ENCODE measurements around the gene SHC2.
"Not testable (repeated sequence)": the region's sequence is repeated elsewhere in the genome, so short reads cannot be mapped to it uniquely, and the experiment has no call there.

The SHC2 gene

DNA sequence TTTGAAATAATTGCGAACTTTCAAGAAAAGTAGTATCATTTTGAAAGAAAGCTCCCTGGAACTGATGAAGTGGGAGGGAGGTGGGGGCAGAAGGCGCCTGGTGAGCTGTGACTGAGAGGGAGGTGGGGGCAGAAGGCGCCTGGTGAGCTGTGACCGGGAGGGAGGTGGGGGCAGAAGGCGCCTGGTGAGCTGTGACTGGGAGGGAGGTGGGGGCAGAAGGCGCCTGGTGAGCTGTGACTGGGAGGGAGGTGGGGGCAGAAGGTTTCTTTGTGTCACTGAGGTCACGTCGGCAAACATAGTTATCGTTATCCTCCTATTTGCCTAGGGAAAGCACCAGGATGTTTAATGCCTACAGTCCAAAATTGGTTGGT, 76.0 kb downstream of the SHC2 start:
- H3K4me1 ChIP-seq (ENCODE audit: insufficient read depth, low read length, poor library complexity, severe bottlenecking), result peaks cover 5% of the 10 kb centered on the region
- H4K20me1 ChIP-seq (ENCODE audit: insufficient read depth, low read length, poor library complexity, severe bottlenecking), result no peaks in the 10 kb centered on the region
- H3F3A ChIP-seq (ENCODE audit: low read depth), result no peaks in the 10 kb centered on the region
- H3K79me2 ChIP-seq (ENCODE audit: insufficient read depth, low read length), result no peaks in the 10 kb centered on the region
- no peak overlapping the region for H3K4me2 ChIP-seq (ENCODE audit: low read depth, low read length, poor library complexity, severe bottlenecking)
- peaks cover 4% of the 10 kb centered on the region; the same call in 1 of the 2 replicates for H3K9me3 ChIP-seq (ENCODE audit: insufficient read depth, low read depth, low read length)
- H3K9me2 ChIP-seq (replicated peaks; ENCODE audit: low read depth, low read length), result no peaks in the 10 kb centered on the region
- H2AFZ ChIP-seq (ENCODE audit: low read length), result no peak overlapping the region
- no peak overlapping the region for H3K4me3 ChIP-seq (ENCODE audit: low read length, poor library complexity, severe bottlenecking)
- no peak overlapping the region for H3K9ac ChIP-seq (ENCODE audit: low read depth, low read length, poor library complexity, severe bottlenecking)
- H3K36me3 ChIP-seq (ENCODE audit: insufficient read depth, low read length), result no peaks in the 10 kb centered on the region
- TF ChIP-seq EZH2phosphoT487 (IDR thresholded peaks at IDR 0.05; ENCODE audit: borderline replicate concordance) (no peak), CTCF (conservative IDR thresholded peaks at IDR 0.05; ENCODE audit: low read length) (no peak)
- no peaks in the 10 kb centered on the region for H3K27me3 ChIP-seq (ENCODE audit: insufficient read depth, low read length, poor library complexity, severe bottlenecking)

- Histone ChIP-seq H3K4me3 (ENCODE audit: low read length, poor library complexity, severe bottlenecking) (no peak overlapping the region), H3K4me1 (ENCODE audit: insufficient read depth, low read length, poor library complexity, severe bottlenecking) (peaks cover 5% of the 10 kb centered on the region), H3K4me2 (ENCODE audit: low read depth, low read length, poor library complexity, severe bottlenecking) (no peak overlapping the region), H3K36me3 (ENCODE audit: insufficient read depth, low read length) (no peaks in the 10 kb centered on the region), H2AFZ (ENCODE audit: low read length) (no peak overlapping the region), H3K9ac (ENCODE audit: low read depth, low read length, poor library complexity, severe bottlenecking) (no peak overlapping the region), H3K9me2 (replicated peaks; ENCODE audit: low read depth, low read length) (no peaks in the 10 kb centered on the region), H3K27me3 (ENCODE audit: insufficient read depth, low read length, poor library complexity, severe bottlenecking) (no peaks in the 10 kb centered on the region), H3K9me3 (ENCODE audit: insufficient read depth, low read depth, low read length) (no peaks in the 10 kb centered on the region; the same call in 1 of the 2 replicates), H3F3A (ENCODE audit: low read depth) (no peaks in the 10 kb centered on the region), H4K20me1 (ENCODE audit: insufficient read depth, low read length, poor library complexity, severe bottlenecking) (no peaks in the 10 kb centered on the region), H3K79me2 (ENCODE audit: insufficient read depth, low read length) (no peaks in the 10 kb centered on the region)
- TF ChIP-seq CTCF (conservative IDR thresholded peaks at IDR 0.05; ENCODE audit: low read length), result peak; percentile 25; the same call in 1 of the 2 replicates
- no peak for TF ChIP-seq EZH2phosphoT487 (IDR thresholded peaks at IDR 0.05; ENCODE audit: borderline replicate concordance)
Observed at GRCh38 chr19:383922-384798, 76.7 kb downstream of the SHC2 start.

DNA sequence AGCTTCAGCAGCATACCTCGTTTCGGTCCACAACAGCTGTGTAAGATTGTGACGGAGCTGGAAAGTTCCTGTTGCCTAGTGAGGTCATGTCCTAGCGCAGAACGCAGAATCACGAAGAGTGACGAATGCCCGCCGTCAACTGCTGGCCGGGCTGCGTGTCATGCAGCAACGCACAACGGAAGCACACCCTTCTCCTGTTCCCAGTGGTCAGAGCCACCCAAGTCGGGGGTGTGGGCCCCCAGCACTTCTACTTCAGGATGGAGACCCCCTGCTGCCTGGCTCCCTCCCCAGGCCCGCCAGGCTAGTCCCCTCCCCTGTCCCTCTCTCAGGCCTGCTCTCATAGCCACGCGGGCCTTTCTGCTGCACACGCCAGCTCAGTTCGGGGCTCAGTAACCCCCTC, 77.8 kb downstream of the SHC2 start:
- no peaks in the 10 kb centered on the region for H3K9me3 ChIP-seq (ENCODE audit: insufficient read depth, low read depth, low read length)
- no peaks in the 10 kb centered on the region for H4K20me1 ChIP-seq (ENCODE audit: insufficient read depth, low read length, poor library complexity, severe bottlenecking)
- TF ChIP-seq EZH2phosphoT487 (IDR thresholded peaks at IDR 0.05; ENCODE audit: borderline replicate concordance) (no peak), CTCF (conservative IDR thresholded peaks at IDR 0.05; ENCODE audit: low read length) (no peak)
- H3K4me3 ChIP-seq (ENCODE audit: low read length, poor library complexity, severe bottlenecking), result no peak overlapping the region
- H2AFZ ChIP-seq (ENCODE audit: low read length), result no peak overlapping the region
- peak overlapping the region; percentile 25 for H3K4me2 ChIP-seq (ENCODE audit: low read depth, low read length, poor library complexity, severe bottlenecking)
- H3K36me3 ChIP-seq (ENCODE audit: insufficient read depth, low read length), result no peaks in the 10 kb centered on the region
- no peaks in the 10 kb centered on the region for H3K79me2 ChIP-seq (ENCODE audit: insufficient read depth, low read length)
- no peaks in the 10 kb centered on the region for H3K27me3 ChIP-seq (ENCODE audit: insufficient read depth, low read length, poor library complexity, severe bottlenecking)
- no peaks in the 10 kb centered on the region for H3K9me2 ChIP-seq (replicated peaks; ENCODE audit: low read depth, low read length)
- H3K4me1 ChIP-seq (ENCODE audit: insufficient read depth, low read length, poor library complexity, severe bottlenecking), result peaks cover 5% of the 10 kb centered on the region
- H3F3A ChIP-seq (ENCODE audit: low read depth), result no peaks in the 10 kb centered on the region
- H3K9ac ChIP-seq (ENCODE audit: low read depth, low read length, poor library complexity, severe bottlenecking), result no peak overlapping the region

- not testable (repeated sequence) for H3K79me2 ChIP-seq (ENCODE audit: insufficient read depth, low read length); H3K9ac ChIP-seq (ENCODE audit: low read depth, low read length, poor library complexity, severe bottlenecking); H3K36me3 ChIP-seq (ENCODE audit: insufficient read depth, low read length); H2AFZ ChIP-seq (ENCODE audit: low read length); H3K9me3 ChIP-seq (ENCODE audit: insufficient read depth, low read depth, low read length); H3K4me3 ChIP-seq (ENCODE audit: low read length, poor library complexity, severe bottlenecking); H3F3A ChIP-seq (ENCODE audit: low read depth); H3K4me1 ChIP-seq (ENCODE audit: insufficient read depth, low read length, poor library complexity, severe bottlenecking); H3K27me3 ChIP-seq (ENCODE audit: insufficient read depth, low read length, poor library complexity, severe bottlenecking); H4K20me1 ChIP-seq (ENCODE audit: insufficient read depth, low read length, poor library complexity, severe bottlenecking); H3K9me2 ChIP-seq (replicated peaks; ENCODE audit: low read depth, low read length)
- H3K4me2 ChIP-seq (ENCODE audit: low read depth, low read length, poor library complexity, severe bottlenecking), result peak overlapping the region; percentile 25
Observed at GRCh38 chr19:382578-382977, 78.3 kb downstream of the SHC2 start.

DNA sequence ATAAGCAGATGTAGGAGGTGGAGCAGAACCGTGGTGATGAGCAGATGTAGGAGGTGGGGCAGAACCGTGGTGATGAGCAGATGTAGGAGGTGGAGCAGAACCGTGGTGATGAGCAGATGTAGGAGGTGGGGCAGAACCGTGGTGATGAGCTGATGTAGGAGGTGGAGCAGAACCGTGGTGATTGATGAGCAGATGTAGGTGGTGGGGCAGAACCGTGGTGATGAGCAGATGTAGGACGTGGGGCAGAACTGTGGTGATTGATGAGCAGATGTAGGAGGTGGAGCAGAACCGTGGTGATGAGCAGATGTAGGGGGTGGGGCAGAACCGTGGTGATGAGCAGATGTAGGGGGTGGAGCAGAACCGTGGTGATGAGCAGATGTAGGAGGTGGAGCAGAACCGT, 78.9 kb downstream of the SHC2 start:
- H3K4me3 ChIP-seq (ENCODE audit: low read length, poor library complexity, severe bottlenecking); H2AFZ ChIP-seq (ENCODE audit: low read length); H3K4me2 ChIP-seq (ENCODE audit: low read depth, low read length, poor library complexity, severe bottlenecking); H3F3A ChIP-seq (ENCODE audit: low read depth); H3K4me1 ChIP-seq (ENCODE audit: insufficient read depth, low read length, poor library complexity, severe bottlenecking); H3K9me2 ChIP-seq (replicated peaks; ENCODE audit: low read depth, low read length); H3K27me3 ChIP-seq (ENCODE audit: insufficient read depth, low read length, poor library complexity, severe bottlenecking); H4K20me1 ChIP-seq (ENCODE audit: insufficient read depth, low read length, poor library complexity, severe bottlenecking); H3K79me2 ChIP-seq (ENCODE audit: insufficient read depth, low read length); H3K9me3 ChIP-seq (ENCODE audit: insufficient read depth, low read depth, low read length); H3K9ac ChIP-seq (ENCODE audit: low read depth, low read length, poor library complexity, severe bottlenecking); H3K36me3 ChIP-seq (ENCODE audit: insufficient read depth, low read length): not testable (repeated sequence)

All from Loucy (cell line).